HEK293 (cell line): ENCODE measurements around the gene QDPR.
A peak's percentile ranks its signal among the peaks of the same experiment; 100 is the strongest.

Experiments
- CTCF ChIA-PET: fragments of 350-600 bp; formaldehyde crosslinking; extraction: SDS; loops from one replicate; lab custom pipeline; 2021; ENCODE audit warnings: antibody characterized with exemption; lab: Yijun Ruan, JAX
- POLR2A ChIA-PET: fragments of 300-600 bp; formaldehyde crosslinking; extraction: SDS; loops from one replicate; lab custom pipeline; 2020; ENCODE audit warnings: antibody characterized with exemption, inconsistent platforms; lab: Yijun Ruan, JAX
- H3K27ac ChIP-seq: fragments of 200-500 bp; sonication (Bioruptor generic); 2 replicates; pipeline ENCODE4 v1.5.1; 2014; ENCODE audit warnings: low read depth, low read length, control low read depth, inconsistent platforms; ENCODE audit errors: extremely low read depth
- H3K36me3 ChIP-seq, 2 experiments: fragments of 200-500 bp in 1 of 2; sonication (Bioruptor generic) in 1 of 2; 1 replicate in 1 of 2; 2 replicates in 1 of 2; pipeline ENCODE4 v1.5.1; 2014 to 2017; ENCODE audit warnings: inconsistent platforms in 2 of 2, low read length in 2 of 2; ENCODE audit not compliant: control insufficient read depth in 2 of 2, insufficient read depth in 1 of 2
- H3K4me1 ChIP-seq: fragments of 200-500 bp; sonication (Bioruptor generic); 2 replicates; pipeline ENCODE4 v1.5.1; 2014; ENCODE audit warnings: mild to moderate bottlenecking, low read length, inconsistent platforms; ENCODE audit not compliant: control insufficient read depth, insufficient read depth
- H3K4me3 ChIP-seq: 2 replicates; pipeline ENCODE4 v1.5.1; 2011; ENCODE audit warnings: low read depth, mild to moderate bottlenecking, control low read depth, low read length, moderate library complexity
- H3K9me3 ChIP-seq: fragments of 200-500 bp; sonication (Bioruptor generic); 2 replicates; pipeline ENCODE4 v1.5.1; 2014; ENCODE audit warnings: low read depth, low read length, inconsistent platforms; ENCODE audit not compliant: control insufficient read depth, insufficient read depth
- ATF2 ChIP-seq: fragments of 450-650 bp; formaldehyde crosslinking; IDR thresholded peaks from 2 replicates; pipeline ENCODE4 v1.5.1; 2016; ENCODE audit warnings: missing biosample characterization, missing genetic modification characterization, low read depth
- GFI1B ChIP-seq: fragments of 450-650 bp; formaldehyde crosslinking; IDR thresholded peaks from 2 replicates; pipeline ENCODE4 v1.5.1; 2016; ENCODE audit warnings: missing biosample characterization, missing genetic modification characterization
- PATZ1 ChIP-seq: fragments of 450-650 bp; formaldehyde crosslinking; IDR thresholded peaks from 2 replicates; pipeline ENCODE4 v1.5.1; 2016; ENCODE audit warnings: missing biosample characterization, missing genetic modification characterization
- SCRT1 ChIP-seq: fragments of 450-650 bp; formaldehyde crosslinking; IDR thresholded peaks from 2 replicates; pipeline ENCODE4 v1.5.1; 2016; ENCODE audit warnings: missing biosample characterization, missing genetic modification characterization, borderline replicate concordance
- SCRT2 ChIP-seq: fragments of 450-650 bp; formaldehyde crosslinking; IDR thresholded peaks from 2 replicates; pipeline ENCODE4 v1.5.1; 2016; ENCODE audit warnings: missing biosample characterization, missing genetic modification characterization
- SP7 ChIP-seq: fragments of 450-650 bp; formaldehyde crosslinking; IDR thresholded peaks from 2 replicates; pipeline ENCODE4 v1.5.1; 2016; ENCODE audit warnings: missing biosample characterization, missing genetic modification characterization
- TCF7L2 ChIP-seq: IDR thresholded peaks from 2 replicates; pipeline ENCODE4 v1.6.1; 2011; ENCODE audit warnings: low read depth, mild to moderate bottlenecking, inconsistent platforms, low read length, moderate library complexity, borderline replicate concordance
- ZEB2 ChIP-seq: fragments of 450-650 bp; formaldehyde crosslinking; IDR thresholded peaks from 2 replicates; pipeline ENCODE4 v1.5.1; 2016; ENCODE audit warnings: missing biosample characterization, missing genetic modification characterization
- ZNF223 ChIP-seq: fragments of 450-650 bp; formaldehyde crosslinking; IDR thresholded peaks from 2 replicates; pipeline ENCODE4 v1.5.1; 2016; ENCODE audit warnings: missing biosample characterization, missing genetic modification characterization
- ZNF350 ChIP-seq: fragments of 450-650 bp; formaldehyde crosslinking; IDR thresholded peaks from 2 replicates; pipeline ENCODE4 v1.5.0; 2017; ENCODE audit warnings: missing biosample characterization, mild to moderate bottlenecking, missing genetic modification characterization
- ZNF513 ChIP-seq: fragments of 450-650 bp; IDR thresholded peaks from 2 replicates; pipeline ENCODE4 v1.5.1; 2018; ENCODE audit warnings: missing biosample characterization, missing genetic modification characterization
- ZNF514 ChIP-seq: fragments of 450-650 bp; formaldehyde crosslinking; IDR thresholded peaks from 2 replicates; pipeline ENCODE4 v1.5.1; 2016; ENCODE audit warnings: missing biosample characterization, missing genetic modification characterization
- ZNF621 ChIP-seq: fragments of 450-650 bp; formaldehyde crosslinking; IDR thresholded peaks from 2 replicates; pipeline ENCODE4 v1.5.1; 2017; ENCODE audit warnings: missing biosample characterization, missing genetic modification characterization
- ZNF692 ChIP-seq: fragments of 450-650 bp; formaldehyde crosslinking; IDR thresholded peaks from 2 replicates; pipeline ENCODE4 v1.5.1; 2016; ENCODE audit warnings: missing biosample characterization, missing genetic modification characterization
- TF ChIP-seq, protein P1 (sequence below): fragments of 450-650 bp; formaldehyde crosslinking; IDR thresholded peaks from 2 replicates; pipeline ENCODE4 v1.5.1; 2016; ENCODE audit warnings: missing biosample characterization, missing genetic modification characterization, borderline replicate concordance
- TF ChIP-seq, protein P2 (sequence below): fragments of 450-650 bp; formaldehyde crosslinking; IDR thresholded peaks from 2 replicates; pipeline ENCODE4 v1.5.1; 2016; ENCODE audit warnings: missing biosample characterization, missing genetic modification characterization, low read depth
- TF ChIP-seq, protein P3 (sequence below): fragments of 450-650 bp; formaldehyde crosslinking; IDR thresholded peaks from 2 replicates; pipeline ENCODE4 v1.5.1; 2016; ENCODE audit warnings: missing biosample characterization, missing genetic modification characterization
- TF ChIP-seq, protein P4 (sequence below): fragments of 450-650 bp; formaldehyde crosslinking; IDR thresholded peaks from 2 replicates; pipeline ENCODE4 v1.5.1; 2016; ENCODE audit warnings: missing biosample characterization, missing genetic modification characterization

QDPR gene

DNA sequence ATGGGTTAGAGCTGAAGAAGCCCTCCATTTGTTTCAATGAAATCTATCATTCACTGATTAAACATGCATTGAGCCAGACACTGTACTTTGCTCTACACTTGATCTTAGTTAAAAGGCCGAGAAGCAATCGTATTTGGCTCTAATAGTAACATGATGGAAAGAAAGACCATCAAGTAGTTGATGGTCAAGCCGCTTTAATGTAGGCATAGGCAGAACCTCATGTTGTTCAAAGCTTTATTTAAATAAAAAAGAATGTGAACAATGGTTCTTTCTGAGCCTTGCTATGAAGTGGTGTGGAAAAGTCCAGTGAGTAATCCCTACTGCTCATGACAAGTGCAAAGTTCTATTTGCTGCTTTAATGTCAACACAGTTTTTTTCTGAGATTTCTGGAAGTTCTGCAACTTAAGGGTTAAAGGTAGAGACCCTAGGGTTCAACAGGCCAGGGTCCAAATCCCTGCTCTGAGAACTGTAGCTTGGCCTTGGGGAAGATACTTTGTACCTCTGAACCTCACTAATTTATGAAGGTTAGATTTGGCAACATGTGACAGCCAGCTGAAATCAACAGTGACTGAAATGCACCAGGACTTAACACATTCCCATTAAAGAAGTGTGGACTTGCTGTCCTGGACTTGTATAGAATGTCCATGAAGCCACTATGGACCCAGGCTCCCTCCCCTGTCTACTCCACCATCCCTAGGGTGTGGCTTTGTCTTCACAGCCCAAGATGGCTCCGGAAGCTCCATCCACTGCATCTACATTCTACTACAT lies 47.2 kb upstream of the QDPR start (continued):
- TF ChIP-seq, protein P1, sequence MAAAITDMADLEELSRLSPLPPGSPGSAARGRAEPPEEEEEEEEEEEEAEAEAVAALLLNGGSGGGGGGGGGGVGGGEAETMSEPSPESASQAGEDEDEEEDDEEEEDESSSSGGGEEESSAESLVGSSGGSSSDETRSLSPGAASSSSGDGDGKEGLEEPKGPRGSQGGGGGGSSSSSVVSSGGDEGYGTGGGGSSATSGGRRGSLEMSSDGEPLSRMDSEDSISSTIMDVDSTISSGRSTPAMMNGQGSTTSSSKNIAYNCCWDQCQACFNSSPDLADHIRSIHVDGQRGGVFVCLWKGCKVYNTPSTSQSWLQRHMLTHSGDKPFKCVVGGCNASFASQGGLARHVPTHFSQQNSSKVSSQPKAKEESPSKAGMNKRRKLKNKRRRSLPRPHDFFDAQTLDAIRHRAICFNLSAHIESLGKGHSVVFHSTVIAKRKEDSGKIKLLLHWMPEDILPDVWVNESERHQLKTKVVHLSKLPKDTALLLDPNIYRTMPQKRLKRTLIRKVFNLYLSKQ = no peak
- TF ChIP-seq ATF2 (tag by site-specific recombination) (no peak), GFI1B (tag by site-specific recombination) (no peak)

GRCh38 chr4:17557880-17558279 lies 46.0 kb upstream of the QDPR start:
- H3K4me1 ChIP-seq = no peaks in the 10 kb centered on the region
- H3K4me3 ChIP-seq = no peak overlapping the region
- no peak overlapping the region for H3K27ac ChIP-seq
- no peak for TF ChIP-seq ZNF223 (tag by site-specific recombination)
- TF ChIP-seq SCRT1 (tag by site-specific recombination) = peak; percentile 77; the same call in 1 of the 2 replicates
- TF ChIP-seq SCRT2 (tag by site-specific recombination) = peak; percentile 88
- 0 out of 2 replicates have a peak, but pooled peaks have one; percentile 32 for TF ChIP-seq ZNF513
- no peaks in the 10 kb centered on the region for H3K36me3 ChIP-seq
- CTCF ChIA-PET = interaction anchor here (0.6 to 0.7 kb wide), 2 partner anchors 9 to 356 kb away, joined by 3 to 5 read pairs; no protein-coding TSS in a partner anchor
- POLR2A ChIA-PET = no interaction called here
- no peaks in the 10 kb centered on the region for H3K9me3 ChIP-seq

GRCh38 chr4:17556498-17556897 lies 44.6 kb upstream of the QDPR start:
- TF ChIP-seq SCRT1 (tag by site-specific recombination) (no peak), ZNF350 (no peak), TCF7L2 (no peak), ZNF692 (tag by site-specific recombination) (no peak), PATZ1 (no peak), SP7 (no peak), ZEB2 (tag by site-specific recombination) (no peak), ZNF621 (tag by site-specific recombination) (no peak), ZNF514 (tag by site-specific recombination) (no peak)
- TF ChIP-seq, protein P2, sequence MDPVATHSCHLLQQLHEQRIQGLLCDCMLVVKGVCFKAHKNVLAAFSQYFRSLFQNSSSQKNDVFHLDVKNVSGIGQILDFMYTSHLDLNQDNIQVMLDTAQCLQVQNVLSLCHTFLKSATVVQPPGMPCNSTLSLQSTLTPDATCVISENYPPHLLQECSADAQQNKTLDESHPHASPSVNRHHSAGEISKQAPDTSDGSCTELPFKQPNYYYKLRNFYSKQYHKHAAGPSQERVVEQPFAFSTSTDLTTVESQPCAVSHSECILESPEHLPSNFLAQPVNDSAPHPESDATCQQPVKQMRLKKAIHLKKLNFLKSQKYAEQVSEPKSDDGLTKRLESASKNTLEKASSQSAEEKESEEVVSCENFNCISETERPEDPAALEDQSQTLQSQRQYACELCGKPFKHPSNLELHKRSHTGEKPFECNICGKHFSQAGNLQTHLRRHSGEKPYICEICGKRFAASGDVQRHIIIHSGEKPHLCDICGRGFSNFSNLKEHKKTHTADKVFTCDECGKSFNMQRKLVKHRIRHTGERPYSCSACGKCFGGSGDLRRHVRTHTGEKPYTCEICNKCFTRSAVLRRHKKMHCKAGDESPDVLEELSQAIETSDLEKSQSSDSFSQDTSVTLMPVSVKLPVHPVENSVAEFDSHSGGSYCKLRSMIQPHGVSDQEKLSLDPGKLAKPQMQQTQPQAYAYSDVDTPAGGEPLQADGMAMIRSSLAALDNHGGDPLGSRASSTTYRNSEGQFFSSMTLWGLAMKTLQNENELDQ (tag by site-specific recombination) = no peak
- TF ChIP-seq, protein P3, sequence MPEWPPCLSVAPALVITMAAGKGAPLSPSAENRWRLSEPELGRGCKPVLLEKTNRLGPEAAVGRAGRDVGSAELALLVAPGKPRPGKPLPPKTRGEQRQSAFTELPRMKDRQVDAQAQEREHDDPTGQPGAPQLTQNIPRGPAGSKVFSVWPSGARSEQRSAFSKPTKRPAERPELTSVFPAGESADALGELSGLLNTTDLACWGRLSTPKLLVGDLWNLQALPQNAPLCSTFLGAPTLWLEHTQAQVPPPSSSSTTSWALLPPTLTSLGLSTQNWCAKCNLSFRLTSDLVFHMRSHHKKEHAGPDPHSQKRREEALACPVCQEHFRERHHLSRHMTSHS = no peak
- TF ChIP-seq, protein P4, sequence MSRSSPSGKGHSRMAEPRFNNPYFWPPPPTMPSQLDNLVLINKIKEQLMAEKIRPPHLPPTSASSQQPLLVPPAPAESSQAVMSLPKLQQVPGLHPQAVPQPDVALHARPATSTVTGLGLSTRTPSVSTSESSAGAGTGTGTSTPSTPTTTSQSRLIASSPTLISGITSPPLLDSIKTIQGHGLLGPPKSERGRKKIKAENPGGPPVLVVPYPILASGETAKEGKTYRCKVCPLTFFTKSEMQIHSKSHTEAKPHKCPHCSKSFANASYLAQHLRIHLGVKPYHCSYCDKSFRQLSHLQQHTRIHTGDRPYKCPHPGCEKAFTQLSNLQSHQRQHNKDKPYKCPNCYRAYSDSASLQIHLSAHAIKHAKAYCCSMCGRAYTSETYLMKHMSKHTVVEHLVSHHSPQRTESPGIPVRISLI (tag by site-specific recombination) = no peak
- Histone ChIP-seq H3K27ac (no peak overlapping the region), H3K4me3 (no peak overlapping the region), H3K4me1 (no peaks in the 10 kb centered on the region), H3K9me3 (no peaks in the 10 kb centered on the region), H3K36me3 (no peaks in the 10 kb centered on the region)
- POLR2A ChIA-PET = no interaction called here
- CTCF ChIA-PET = interaction anchor here (0.6 kb wide), 1 partner anchor 15 kb away, joined by 4 read pairs; no protein-coding TSS in a partner anchor
